Measurements from ENCODE around the gene PNMT.

The PNMT gene

DNA sequence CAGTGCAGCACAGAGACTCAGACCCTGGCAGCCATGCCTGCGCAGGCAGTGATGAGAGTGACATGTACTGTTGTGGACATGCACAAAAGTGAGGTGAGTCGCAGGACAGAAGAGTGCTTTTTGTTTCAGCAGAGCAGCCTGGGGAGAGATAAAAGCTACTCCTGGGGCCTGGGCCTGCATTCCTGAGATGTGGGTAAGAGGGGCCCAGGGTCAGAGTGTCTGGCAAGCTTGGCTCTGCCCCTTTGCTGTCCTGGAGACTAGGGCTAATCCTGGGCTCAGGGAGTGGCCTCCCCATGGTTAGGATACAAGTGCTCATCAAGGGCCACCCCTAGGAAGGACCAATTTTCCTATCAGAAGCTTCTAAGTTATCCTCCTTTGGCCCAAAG is 26.8 kb downstream of the PNMT start:
- TF ChIP-seq, protein P1, sequence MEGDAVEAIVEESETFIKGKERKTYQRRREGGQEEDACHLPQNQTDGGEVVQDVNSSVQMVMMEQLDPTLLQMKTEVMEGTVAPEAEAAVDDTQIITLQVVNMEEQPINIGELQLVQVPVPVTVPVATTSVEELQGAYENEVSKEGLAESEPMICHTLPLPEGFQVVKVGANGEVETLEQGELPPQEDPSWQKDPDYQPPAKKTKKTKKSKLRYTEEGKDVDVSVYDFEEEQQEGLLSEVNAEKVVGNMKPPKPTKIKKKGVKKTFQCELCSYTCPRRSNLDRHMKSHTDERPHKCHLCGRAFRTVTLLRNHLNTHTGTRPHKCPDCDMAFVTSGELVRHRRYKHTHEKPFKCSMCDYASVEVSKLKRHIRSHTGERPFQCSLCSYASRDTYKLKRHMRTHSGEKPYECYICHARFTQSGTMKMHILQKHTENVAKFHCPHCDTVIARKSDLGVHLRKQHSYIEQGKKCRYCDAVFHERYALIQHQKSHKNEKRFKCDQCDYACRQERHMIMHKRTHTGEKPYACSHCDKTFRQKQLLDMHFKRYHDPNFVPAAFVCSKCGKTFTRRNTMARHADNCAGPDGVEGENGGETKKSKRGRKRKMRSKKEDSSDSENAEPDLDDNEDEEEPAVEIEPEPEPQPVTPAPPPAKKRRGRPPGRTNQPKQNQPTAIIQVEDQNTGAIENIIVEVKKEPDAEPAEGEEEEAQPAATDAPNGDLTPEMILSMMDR (conservative IDR thresholded peaks at IDR 0.05), result no peak
- TF ChIP-seq ZFX (IDR thresholded peaks at IDR 0.05), result no peak
- H3K27ac ChIP-seq, result no peak overlapping the region

DNA sequence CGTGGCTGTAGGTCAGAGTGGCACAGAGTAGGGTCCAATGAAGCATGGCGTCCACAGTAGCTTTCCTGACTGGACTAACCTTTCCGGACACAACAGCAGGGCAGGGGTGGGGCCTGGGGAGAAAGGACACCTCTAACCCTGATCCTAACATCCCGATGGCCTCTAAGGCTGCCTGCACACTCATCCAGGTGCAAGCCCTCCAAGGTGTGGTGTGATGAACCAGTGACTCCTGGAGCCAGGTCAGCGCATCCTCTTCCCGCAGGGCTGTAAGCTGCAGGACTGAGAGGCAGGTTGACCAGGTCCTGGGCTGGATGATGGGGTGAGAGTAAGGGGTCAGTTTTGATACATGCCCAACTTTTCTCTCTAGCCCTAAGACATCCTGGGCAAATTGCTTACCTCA is 28.5 kb downstream of the PNMT start:
- no peak for TF ChIP-seq ZFX (IDR thresholded peaks at IDR 0.05)
- TF ChIP-seq, protein P1 (conservative IDR thresholded peaks at IDR 0.05), result no peak

DNA sequence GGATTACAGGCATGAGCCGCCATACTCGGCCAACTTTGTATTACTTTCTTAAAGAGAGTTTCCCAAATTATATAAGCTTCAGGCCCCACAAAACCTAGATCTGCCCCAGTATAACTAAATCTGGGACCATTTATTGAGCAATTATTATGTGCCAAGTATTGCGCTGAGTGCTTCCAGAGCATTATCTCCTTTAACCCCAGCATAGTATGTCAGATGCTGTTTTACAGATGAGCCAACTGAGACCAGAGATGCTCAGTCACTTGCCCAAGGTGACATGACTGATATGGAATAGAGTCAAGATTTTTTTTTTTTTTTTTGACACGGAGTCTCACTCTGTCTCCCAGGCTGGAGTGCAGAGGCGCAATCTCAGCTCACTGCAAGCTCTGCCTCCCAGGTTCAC is 29.7 kb downstream of the PNMT start:
- H3K27ac ChIP-seq, result no peak overlapping the region
- TF ChIP-seq ZFX (IDR thresholded peaks at IDR 0.05), result no peak
- TF ChIP-seq, protein P1 (conservative IDR thresholded peaks at IDR 0.05), result no peak

More for the DNA sequence above, 28.5 kb downstream of the PNMT start:
- H3K27ac ChIP-seq, result no peak overlapping the region

DNA sequence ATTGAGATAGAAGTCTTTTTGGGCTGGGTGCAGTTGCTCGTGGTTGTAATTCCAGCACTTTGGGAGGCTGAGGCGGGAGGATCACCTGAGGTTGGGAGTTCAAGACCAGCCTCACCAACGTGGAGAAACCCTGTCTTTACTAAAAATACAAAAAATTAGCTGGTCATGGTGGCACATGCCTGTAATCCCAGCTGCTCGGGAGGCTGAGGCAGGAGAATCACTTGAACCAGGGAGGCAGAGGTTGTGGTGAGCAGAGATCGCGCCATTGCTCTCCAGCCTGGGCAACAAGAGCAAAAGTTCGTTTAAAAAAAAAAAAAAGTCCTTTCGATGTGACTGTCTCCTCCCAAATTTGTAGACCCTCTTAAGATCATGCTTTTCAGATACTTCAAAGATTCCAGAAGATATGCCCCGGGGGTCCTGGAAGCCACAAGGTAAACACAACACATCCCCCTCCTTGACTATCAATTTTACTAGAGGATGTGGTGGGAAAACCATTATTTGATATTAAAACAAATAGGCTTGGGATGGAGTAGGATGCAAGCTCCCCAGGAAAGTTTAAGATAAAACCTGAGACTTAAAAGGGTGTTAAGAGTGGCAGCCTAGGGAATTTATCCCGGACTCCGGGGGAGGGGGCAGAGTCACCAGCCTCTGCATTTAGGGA is 31.0 kb downstream of the PNMT start:
- H3K27ac ChIP-seq, result peak overlapping the region; percentile 96

DNA sequence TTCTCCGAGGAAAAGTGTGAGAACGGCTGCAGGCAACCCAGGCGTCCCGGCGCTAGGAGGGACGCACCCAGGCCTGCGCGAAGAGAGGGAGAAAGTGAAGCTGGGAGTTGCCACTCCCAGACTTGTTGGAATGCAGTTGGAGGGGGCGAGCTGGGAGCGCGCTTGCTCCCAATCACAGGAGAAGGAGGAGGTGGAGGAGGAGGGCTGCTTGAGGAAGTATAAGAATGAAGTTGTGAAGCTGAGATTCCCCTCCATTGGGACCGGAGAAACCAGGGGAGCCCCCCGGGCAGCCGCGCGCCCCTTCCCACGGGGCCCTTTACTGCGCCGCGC is 31.5 kb downstream of the PNMT start, which contains the start of gene ERBB2:
Gene ERBB2 (plus strand): TSS at position 247 of the 330 bp plus-strand sequence. CDS start 175 bp downstream, outside the sequence.
- TF ChIP-seq, protein P1 (conservative IDR thresholded peaks at IDR 0.05), result no peak
- TF ChIP-seq ZFX (IDR thresholded peaks at IDR 0.05), result no peak
- peak within 1 kb of the TSS; percentile 96 for H3K27ac ChIP-seq

DNA sequence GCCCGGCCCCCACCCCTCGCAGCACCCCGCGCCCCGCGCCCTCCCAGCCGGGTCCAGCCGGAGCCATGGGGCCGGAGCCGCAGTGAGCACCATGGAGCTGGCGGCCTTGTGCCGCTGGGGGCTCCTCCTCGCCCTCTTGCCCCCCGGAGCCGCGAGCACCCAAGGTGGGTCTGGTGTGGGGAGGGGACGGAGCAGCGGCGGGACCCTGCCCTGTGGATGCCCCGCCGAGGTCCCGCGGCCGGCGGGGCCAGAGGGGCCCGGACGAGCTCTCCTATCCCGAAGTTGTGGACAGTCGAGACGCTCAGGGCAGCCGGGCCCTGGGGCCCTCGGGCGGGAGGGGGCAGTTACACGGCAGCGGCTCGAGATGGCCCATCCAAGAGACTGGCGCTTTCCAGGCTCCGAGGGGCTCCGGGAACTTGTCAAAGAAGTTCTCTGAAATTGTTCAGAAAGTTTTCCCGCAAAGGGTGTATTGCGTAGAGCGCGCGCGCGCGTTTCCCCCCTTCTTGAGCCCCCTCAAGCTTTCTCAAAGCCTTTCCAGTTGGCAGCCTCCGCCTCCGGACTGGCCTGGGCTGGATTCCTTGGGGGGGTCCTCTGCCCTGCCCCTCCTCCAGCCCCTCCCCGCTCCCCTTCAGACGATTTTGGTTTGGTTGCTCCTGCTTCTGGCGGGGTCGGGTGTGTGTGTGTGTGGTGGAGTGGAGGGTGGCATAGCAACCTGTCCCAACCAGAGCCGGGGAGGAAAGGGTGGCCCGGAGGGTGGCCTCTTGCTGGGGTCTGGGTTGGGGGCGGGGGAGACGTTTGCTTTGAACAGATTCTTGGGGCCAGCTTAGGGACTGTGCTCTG is 32.1 kb downstream of the PNMT start:
- TF ChIP-seq, protein P1 (conservative IDR thresholded peaks at IDR 0.05), result no peak
- TF ChIP-seq ZFX (IDR thresholded peaks at IDR 0.05), result peak; percentile 61; the same call in 1 of the 2 replicates

DNA sequence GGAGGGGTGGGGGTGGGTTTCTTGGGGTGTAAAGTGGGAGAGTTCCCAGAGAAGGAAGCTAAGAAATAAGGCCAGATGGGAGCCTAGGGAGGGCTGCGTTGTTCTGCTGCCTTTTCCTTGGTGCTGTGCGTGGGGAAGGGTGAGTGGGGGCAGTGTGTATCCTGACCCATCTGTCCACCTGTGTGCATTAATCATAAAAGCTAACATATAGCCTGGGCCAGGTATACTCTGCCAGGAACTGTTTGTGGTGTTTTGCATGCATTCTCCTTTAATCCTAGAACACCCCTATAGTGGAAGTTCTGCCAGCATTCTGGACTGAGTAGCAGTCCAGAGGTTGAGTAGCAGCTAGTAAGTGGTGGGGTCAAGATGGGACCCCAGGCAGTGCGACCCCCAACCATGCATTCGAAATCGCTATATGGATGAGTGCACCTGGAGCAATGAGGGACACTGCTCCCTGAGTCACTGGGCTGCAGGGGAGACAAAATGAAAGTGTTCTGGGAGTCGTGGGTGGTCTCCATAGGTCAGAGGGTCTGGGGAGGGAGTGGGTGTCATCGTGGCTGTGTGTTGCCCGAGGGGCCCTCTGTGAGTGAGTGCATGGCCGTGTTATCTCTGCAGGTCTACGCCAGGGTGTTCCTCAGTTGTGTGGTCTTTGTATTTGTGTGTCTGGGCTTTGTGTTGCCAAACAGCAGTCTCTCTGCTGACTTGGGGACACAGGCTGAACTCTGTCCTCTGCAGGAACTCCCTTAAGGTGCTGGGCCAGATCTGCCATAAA is 32.9 kb downstream of the PNMT start:
- H3K27ac ChIP-seq, result peak overlapping the region; percentile 96
- TF ChIP-seq, protein P1 (conservative IDR thresholded peaks at IDR 0.05), result no peak
- no peak for TF ChIP-seq ZFX (IDR thresholded peaks at IDR 0.05)

More for the DNA sequence above, 32.1 kb downstream of the PNMT start:
- H3K27ac ChIP-seq, result peak overlapping the region; percentile 96
